ENCODE measurements around the gene PTPN11. TPM values are rescaled to one million over a fixed set of nuclear protein-coding genes. Genes with fewer than 3 reads are reported as not detected.

PTPN11 gene
- total and polyA plus RNA-seq, 10 of the 15 experiments (the other 5 are each of a cell fraction or from before 2014, with no cell fraction given), result 14.6 to 85.2 (median 58.6) TPM

DNA sequence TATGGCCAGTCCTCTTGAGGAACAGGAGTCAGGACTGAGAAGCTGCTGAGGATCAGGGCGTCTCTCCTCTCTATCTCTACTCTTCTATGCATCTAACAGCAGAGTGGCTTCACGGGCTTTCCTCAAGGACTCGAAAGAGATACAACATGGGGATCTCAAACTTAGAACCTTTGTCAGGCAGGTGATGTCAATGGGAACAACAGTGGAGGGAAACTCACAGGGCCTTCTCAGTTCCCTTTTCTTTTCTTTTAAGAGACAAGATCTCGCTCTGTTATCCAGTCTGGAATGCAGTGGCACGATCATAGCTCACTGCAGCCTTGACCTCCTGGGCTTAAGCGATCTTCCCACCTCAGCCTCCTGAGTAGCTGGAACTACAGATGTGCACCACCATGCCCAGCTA lies 127.6 kb downstream of the PTPN11 start:
- ATAC-seq (peak; percentile 51), DNase-seq (ENCODE audit: low read depth, low spot score) (no peak), FAIRE-seq (no peak)
- Histone ChIP-seq H3K36me3 (ENCODE audit: control insufficient read depth in 2 of 2, insufficient read depth in 2 of 2, low read length in 1 of 2) (no peaks in the 10 kb centered on the region), H3K79me2 (ENCODE audit: control insufficient read depth, insufficient read depth, low read length) (no peaks in the 10 kb centered on the region), H3K4me3 (no peak overlapping the region), H3K27ac (ENCODE audit: control insufficient read depth, insufficient read depth) (no peak overlapping the region), H3K9ac (ENCODE audit: control insufficient read depth, insufficient read depth, low read length) (no peak overlapping the region), H4K20me1 (ENCODE audit: control insufficient read depth, insufficient read depth) (no peaks in the 10 kb centered on the region), H3K4me2 (ENCODE audit: control insufficient read depth, insufficient read depth) (0 out of 2 replicates have a peak overlapping the region, but pooled peaks have one; percentile 17), H3K9me3 (replicated peaks; ENCODE audit: control insufficient read depth, insufficient read depth, low read length) (no peaks in the 10 kb centered on the region), H2AFZ (ENCODE audit: control insufficient read depth, low read depth, low read length) (no peak overlapping the region), H3K4me1 (ENCODE audit: control insufficient read depth, insufficient read depth, low read length) (peaks cover 4% of the 10 kb centered on the region), H3K27me3 (replicated peaks in 1 of 2; ENCODE audit: control insufficient read depth in 2 of 2, insufficient read depth in 2 of 2, low read length in 1 of 2) (peaks cover 0 to 2% of the 10 kb centered on the region in 2 experiments; a peak in 2 of 4 replicates)
- ChIA-PET CTCF (no interaction called here), RAD21 (ENCODE audit: unreplicated experiment) (no interaction called here), SMC1A (ENCODE audit: uncharacterized antibody, unreplicated experiment) (no interaction called here), POLR2A (no interaction called here)
- in situ Hi-C loops (cut with MboI) (no loop called here), intact Hi-C loops (cut with micrococcal nuclease; ENCODE audit: unreplicated experiment) (no loop called here)
- no TSS peak for BruUV-seq (replicated peaks)
- WGBS (ENCODE audit: insufficient coverage, insufficient replicate concordance, low lambda C conversion rate, missing lambda C conversion rate), result 19% methylated on average over 6 of the region's 6 CpGs
- TF ChIP-seq TBL1XR1 (IDR thresholded peaks at IDR 0.05; ENCODE audit: low read depth, low read length) (no peak), ZZZ3 (IDR thresholded peaks at IDR 0.05; ENCODE audit: control insufficient read depth, insufficient read length, low read depth) (no peak), IRF4 (IDR thresholded peaks at IDR 0.05; ENCODE audit: low read depth, low read length) (0 out of 2 replicates have a peak, but pooled peaks have one; percentile 12), MYC (IDR thresholded peaks at IDR 0.05; ENCODE audit: insufficient read depth, insufficient read length, insufficient replicate concordance, low read length, severe bottlenecking) (no peak), JUNB (IDR thresholded peaks at IDR 0.05) (no peak), SPI1 (IDR thresholded peaks at IDR 0.05; ENCODE audit: borderline replicate concordance, insufficient read depth, low read depth, low read length) (peak; percentile 82), IKZF2 (IDR thresholded peaks at IDR 0.05) (peak; percentile 25 to 32; a peak in 2 of 4 replicates), STAT1 (conservative IDR thresholded peaks at IDR 0.05) (no peak)

DNA sequence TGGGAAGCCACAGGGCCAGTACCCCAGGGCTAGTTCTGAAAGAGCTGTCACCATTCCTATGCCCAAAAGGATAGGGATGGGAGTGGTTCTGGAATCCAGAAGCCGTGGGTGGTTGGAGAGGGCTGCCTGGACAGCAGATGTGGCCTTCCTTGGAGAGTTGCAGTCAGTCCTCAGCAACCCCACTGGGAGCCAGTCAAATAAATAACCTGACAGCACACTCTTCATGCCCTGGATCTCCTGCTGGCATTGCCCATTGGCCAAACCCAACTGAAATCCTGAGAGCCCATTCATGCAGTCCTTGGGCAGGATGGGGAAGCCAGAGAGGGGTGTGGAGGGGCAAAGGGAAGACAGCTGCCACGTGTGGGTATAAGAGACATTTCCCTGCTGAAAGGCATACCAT lies 128.2 kb downstream of the PTPN11 start:
- FAIRE-seq (no peak), ATAC-seq (no peak), DNase-seq (ENCODE audit: low read depth, low spot score) (no peak)
- H3K9ac ChIP-seq (ENCODE audit: control insufficient read depth, insufficient read depth, low read length), result no peak overlapping the region
- no peak overlapping the region for H2AFZ ChIP-seq (ENCODE audit: control insufficient read depth, low read depth, low read length)
- H3K9me3 ChIP-seq (replicated peaks; ENCODE audit: control insufficient read depth, insufficient read depth, low read length), result no peaks in the 10 kb centered on the region
- H3K27ac ChIP-seq (ENCODE audit: control insufficient read depth, insufficient read depth), result no peak overlapping the region
- H3K36me3 ChIP-seq (ENCODE audit: control insufficient read depth in 2 of 2, insufficient read depth in 2 of 2, low read length in 1 of 2), result no peaks in the 10 kb centered on the region
- WGBS (ENCODE audit: insufficient coverage, insufficient replicate concordance, low lambda C conversion rate, missing lambda C conversion rate), result 0% methylated on average over 2 of the region's 2 CpGs
- POLR2A ChIA-PET, result no interaction called here
- peaks cover 0 to 2% of the 10 kb centered on the region in 2 experiments; a peak in 2 of 4 replicates for H3K27me3 ChIP-seq (replicated peaks in 1 of 2; ENCODE audit: control insufficient read depth in 2 of 2, insufficient read depth in 2 of 2, low read length in 1 of 2)
- no peaks in the 10 kb centered on the region for H3K79me2 ChIP-seq (ENCODE audit: control insufficient read depth, insufficient read depth, low read length)
- SMC1A ChIA-PET (ENCODE audit: uncharacterized antibody, unreplicated experiment), result interaction anchor here (0.5 kb wide), 1 partner anchor 497 kb away, joined by 3 read pairs; no protein-coding TSS in a partner anchor
- peaks cover 4% of the 10 kb centered on the region for H3K4me1 ChIP-seq (ENCODE audit: control insufficient read depth, insufficient read depth, low read length)
- H3K4me2 ChIP-seq (ENCODE audit: control insufficient read depth, insufficient read depth), result no peak overlapping the region
- RAD21 ChIA-PET (ENCODE audit: unreplicated experiment), result no interaction called here
- H3K4me3 ChIP-seq, result no peak overlapping the region
- CTCF ChIA-PET, result no interaction called here
- intact Hi-C loops (cut with micrococcal nuclease; ENCODE audit: unreplicated experiment), result no loop called here
- no peaks in the 10 kb centered on the region for H4K20me1 ChIP-seq (ENCODE audit: control insufficient read depth, insufficient read depth)
- in situ Hi-C loops (cut with MboI), result no loop called here
- no TSS peak for BruUV-seq (replicated peaks)
- TF ChIP-seq NBN (IDR thresholded peaks at IDR 0.05), result no peak
- TF ChIP-seq RELA (IDR thresholded peaks at IDR 0.05; ENCODE audit: borderline replicate concordance, partially characterized antibody), result no peak
- TF ChIP-seq, protein P1, sequence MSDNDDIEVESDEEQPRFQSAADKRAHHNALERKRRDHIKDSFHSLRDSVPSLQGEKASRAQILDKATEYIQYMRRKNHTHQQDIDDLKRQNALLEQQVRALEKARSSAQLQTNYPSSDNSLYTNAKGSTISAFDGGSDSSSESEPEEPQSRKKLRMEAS (IDR thresholded peaks at IDR 0.05; ENCODE audit: low read depth, low read length), result no peak
- TF ChIP-seq SRF (IDR thresholded peaks at IDR 0.05; ENCODE audit: low read depth in 2 of 2, low read length in 2 of 2), result no peak
- TF ChIP-seq BACH1 (IDR thresholded peaks at IDR 0.05; ENCODE audit: borderline replicate concordance), result no peak
- TF ChIP-seq, protein P2, sequence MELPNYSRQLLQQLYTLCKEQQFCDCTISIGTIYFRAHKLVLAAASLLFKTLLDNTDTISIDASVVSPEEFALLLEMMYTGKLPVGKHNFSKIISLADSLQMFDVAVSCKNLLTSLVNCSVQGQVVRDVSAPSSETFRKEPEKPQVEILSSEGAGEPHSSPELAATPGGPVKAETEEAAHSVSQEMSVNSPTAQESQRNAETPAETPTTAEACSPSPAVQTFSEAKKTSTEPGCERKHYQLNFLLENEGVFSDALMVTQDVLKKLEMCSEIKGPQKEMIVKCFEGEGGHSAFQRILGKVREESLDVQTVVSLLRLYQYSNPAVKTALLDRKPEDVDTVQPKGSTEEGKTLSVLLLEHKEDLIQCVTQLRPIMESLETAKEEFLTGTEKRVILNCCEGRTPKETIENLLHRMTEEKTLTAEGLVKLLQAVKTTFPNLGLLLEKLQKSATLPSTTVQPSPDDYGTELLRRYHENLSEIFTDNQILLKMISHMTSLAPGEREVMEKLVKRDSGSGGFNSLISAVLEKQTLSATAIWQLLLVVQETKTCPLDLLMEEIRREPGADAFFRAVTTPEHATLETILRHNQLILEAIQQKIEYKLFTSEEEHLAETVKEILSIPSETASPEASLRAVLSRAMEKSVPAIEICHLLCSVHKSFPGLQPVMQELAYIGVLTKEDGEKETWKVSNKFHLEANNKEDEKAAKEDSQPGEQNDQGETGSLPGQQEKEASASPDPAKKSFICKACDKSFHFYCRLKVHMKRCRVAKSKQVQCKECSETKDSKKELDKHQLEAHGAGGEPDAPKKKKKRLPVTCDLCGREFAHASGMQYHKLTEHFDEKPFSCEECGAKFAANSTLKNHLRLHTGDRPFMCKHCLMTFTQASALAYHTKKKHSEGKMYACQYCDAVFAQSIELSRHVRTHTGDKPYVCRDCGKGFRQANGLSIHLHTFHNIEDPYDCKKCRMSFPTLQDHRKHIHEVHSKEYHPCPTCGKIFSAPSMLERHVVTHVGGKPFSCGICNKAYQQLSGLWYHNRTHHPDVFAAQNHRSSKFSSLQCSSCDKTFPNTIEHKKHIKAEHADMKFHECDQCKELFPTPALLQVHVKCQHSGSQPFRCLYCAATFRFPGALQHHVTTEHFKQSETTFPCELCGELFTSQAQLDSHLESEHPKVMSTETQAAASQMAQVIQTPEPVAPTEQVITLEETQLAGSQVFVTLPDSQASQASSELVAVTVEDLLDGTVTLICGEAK (IDR thresholded peaks at IDR 0.05; ENCODE audit: borderline replicate concordance), result no peak

All from GM12878 (cell line).